Keratinocyte (primary cell): ENCODE results near the gene KLK6. TPM values are rescaled to one million over a fixed set of nuclear protein-coding genes. Genes with fewer than 3 reads are reported as not detected.

ENCODE experiments used
- DNase-seq: peaks from one replicate; pipeline ENCODE4 v3.0.0-alpha.2; 2011; ENCODE audit warnings: low read depth, missing footprints, low spot score
- FAIRE-seq: peaks from 2 replicates; lab custom pipeline; 2011; peaks lifted over from hg19 to GRCh38; lab: Jason Lieb, UNC
- H2AFZ ChIP-seq: 2 replicates; pipeline ENCODE4 v1.6.0; 2012; ENCODE audit warnings: low read length, control low read depth, inconsistent platforms; ENCODE audit not compliant: control insufficient read depth
- H3K27ac ChIP-seq: 2 replicates; pipeline ENCODE4 v1.5.1; 2011; ENCODE audit warnings: low read length; ENCODE audit not compliant: control insufficient read depth, insufficient read depth
- H3K27me3 ChIP-seq: 3 replicates; pipeline ENCODE4 v1.6.0; 2011; ENCODE audit warnings: low read length; ENCODE audit not compliant: control insufficient read depth, insufficient read depth; ENCODE audit errors: extremely low read depth
- H3K36me3 ChIP-seq, 2 experiments: 2 replicates in 1 of 2; 3 replicates in 1 of 2; pipeline ENCODE4 v1.5.1; 2011; ENCODE audit warnings: low read length in 2 of 2, mild to moderate bottlenecking in 1 of 2; ENCODE audit not compliant: control insufficient read depth in 2 of 2, insufficient read depth in 2 of 2; ENCODE audit errors: extremely low read depth in 1 of 2
- H3K4me1 ChIP-seq: 3 replicates; pipeline ENCODE4 v1.5.1; 2011; ENCODE audit warnings: low read length; ENCODE audit not compliant: control insufficient read depth, insufficient read depth; ENCODE audit errors: extremely low read depth
- H3K4me2 ChIP-seq: 3 replicates; pipeline ENCODE4 v1.6.0; 2011; ENCODE audit warnings: low read depth, low read length; ENCODE audit not compliant: control insufficient read depth, insufficient read depth; ENCODE audit errors: extremely low read depth
- H3K4me3 ChIP-seq, 3 experiments: fragments of 200-600 bp in 1 of 3; sonication (generic) in 1 of 3; 2 replicates in 2 of 3; 3 replicates in 1 of 3; pipeline ENCODE4 v1.5.1; 2011 to 2016; ENCODE audit warnings: low read length in 3 of 3, mild to moderate bottlenecking in 3 of 3, control low read depth in 2 of 3, inconsistent platforms in 1 of 3, low read depth in 1 of 3, mixed read lengths in 1 of 3, mixed run types in 1 of 3, moderate library complexity in 1 of 3; ENCODE audit not compliant: control insufficient read depth in 2 of 3, insufficient read depth in 2 of 3; ENCODE audit errors: extremely low read depth in 1 of 3
- H3K79me2 ChIP-seq: 2 replicates; pipeline ENCODE4 v1.6.0; 2012; ENCODE audit warnings: low read length; ENCODE audit not compliant: control insufficient read depth, insufficient read depth
- H3K9ac ChIP-seq: 3 replicates; pipeline ENCODE4 v1.6.0; 2011; ENCODE audit warnings: low read length; ENCODE audit not compliant: control insufficient read depth, insufficient read depth; ENCODE audit errors: extremely low read depth
- H3K9me1 ChIP-seq: 3 replicates; pipeline ENCODE4 v1.6.0; 2011; ENCODE audit warnings: low read length; ENCODE audit not compliant: control insufficient read depth, insufficient read depth; ENCODE audit errors: extremely low read depth
- H3K9me3 ChIP-seq: 2 replicates; pipeline ENCODE4 v1.5.1; 2012; ENCODE audit warnings: low read depth, low read length; ENCODE audit not compliant: control insufficient read depth
- H4K20me1 ChIP-seq: 3 replicates; pipeline ENCODE4 v1.6.0; 2011; ENCODE audit warnings: low read length; ENCODE audit not compliant: control insufficient read depth, insufficient read depth; ENCODE audit errors: extremely low read depth
- EZH2 ChIP-seq: IDR thresholded peaks from one replicate; pipeline ENCODE4 v1.6.1; 2012; ENCODE audit warnings: inconsistent platforms, mild to moderate bottlenecking, low read length, moderate library complexity
- dilution Hi-C: fragments of 300-500 bp; cut with MboI; formaldehyde crosslinking; loops from one replicate; pipeline ENCODE4 v1.7.0; 2020; ENCODE audit warnings: low sequenced_read_pairs; ENCODE audit not compliant: extremely low pct_ligation_motif_present
- polyA plus RNA-seq, 5 experiments: library from polyadenylated mRNA; depleted of rRNA in 3 of 5; stranded (reverse) in 3 of 5; stranded (forward) in 1 of 5; unstranded in 1 of 5; fragments of >200 nt; gene quantifications; 1 replicate in 1 of 5; 2 replicates in 3 of 5; 3 replicates in 1 of 5; pipeline versions ENCODE4 v1.2.1 to v1.2.3, GENCODE V29; 2011 to 2012; ENCODE audit warnings: missing spikeins in 2 of 5, low read depth in 1 of 5, low replicate concordance in 1 of 5
- TF ChIP-seq, protein P1 (sequence below), 3 experiments: IDR thresholded peaks in 1 of 3; conservative IDR thresholded peaks in 1 of 3; optimal IDR thresholded peaks in 1 of 3; 2 replicates in 2 of 3; 3 replicates in 1 of 3; pipeline versions ENCODE3 to v1.5.1; 2011; ENCODE audit warnings: low read length in 3 of 3, mild to moderate bottlenecking in 3 of 3, moderate library complexity in 2 of 3, control low read depth in 1 of 3, inconsistent platforms in 1 of 3; ENCODE audit not compliant: insufficient read depth in 2 of 3; ENCODE audit errors: extremely low read depth in 1 of 3

Gene KLK6
- polyA plus RNA-seq, 1 donor (not counting 4 experiments of a cell fraction or from before 2014, with no cell fraction given) = 1.9 TPM

DNA sequence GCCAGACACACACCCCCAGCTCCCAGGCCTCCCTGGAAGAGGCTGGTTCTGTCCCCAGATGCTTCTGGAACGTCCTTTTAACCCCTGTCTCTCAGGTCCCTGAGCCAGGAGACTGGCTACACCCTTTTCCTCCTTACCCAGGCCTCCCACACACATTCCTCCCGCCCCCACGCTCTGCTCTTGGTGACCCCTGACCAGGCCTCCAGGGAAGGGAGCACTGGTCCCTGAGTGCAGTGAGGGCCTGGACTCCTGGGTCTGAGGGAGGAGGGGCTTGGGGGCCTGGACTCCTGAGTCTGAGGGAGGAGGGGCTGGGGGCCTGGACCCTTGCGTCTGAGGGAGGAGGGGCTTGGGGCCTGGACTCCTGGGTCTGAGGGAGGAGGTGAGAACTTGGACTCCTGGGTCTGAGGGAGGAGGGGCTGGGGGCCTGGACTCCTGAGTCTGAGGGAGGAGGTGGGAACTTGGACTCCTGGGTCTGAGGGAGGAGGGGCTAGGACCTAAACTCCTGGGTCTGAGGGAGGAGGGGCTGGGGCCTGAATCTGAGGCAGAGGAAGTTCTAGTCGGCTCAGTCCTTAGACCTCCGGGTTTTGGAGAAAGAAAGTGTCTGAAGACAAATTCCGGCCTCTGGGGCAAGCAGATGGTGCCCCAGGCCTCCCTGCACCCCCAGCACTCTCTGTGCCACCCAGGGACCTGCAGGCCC lies 527 bp downstream of the KLK6 start:
- dilution Hi-C loops = no loop called here
- Histone ChIP-seq H2AFZ (no peak overlapping the region), H4K20me1 (no peaks in the 10 kb centered on the region), H3K27me3 (no peaks in the 10 kb centered on the region), H3K9me1 (no peaks in the 10 kb centered on the region), H3K79me2 (no peaks in the 10 kb centered on the region), H3K4me3 (no peak overlapping the region), H3K9me3 (no peaks in the 10 kb centered on the region), H3K9ac (no peak overlapping the region), H3K36me3 (no peaks in the 10 kb centered on the region), H3K27ac (no peak overlapping the region), H3K4me2 (no peak overlapping the region), H3K4me1 (peaks cover 15% of the 10 kb centered on the region)
- no peak for DNase-seq
- TF ChIP-seq, protein P1, sequence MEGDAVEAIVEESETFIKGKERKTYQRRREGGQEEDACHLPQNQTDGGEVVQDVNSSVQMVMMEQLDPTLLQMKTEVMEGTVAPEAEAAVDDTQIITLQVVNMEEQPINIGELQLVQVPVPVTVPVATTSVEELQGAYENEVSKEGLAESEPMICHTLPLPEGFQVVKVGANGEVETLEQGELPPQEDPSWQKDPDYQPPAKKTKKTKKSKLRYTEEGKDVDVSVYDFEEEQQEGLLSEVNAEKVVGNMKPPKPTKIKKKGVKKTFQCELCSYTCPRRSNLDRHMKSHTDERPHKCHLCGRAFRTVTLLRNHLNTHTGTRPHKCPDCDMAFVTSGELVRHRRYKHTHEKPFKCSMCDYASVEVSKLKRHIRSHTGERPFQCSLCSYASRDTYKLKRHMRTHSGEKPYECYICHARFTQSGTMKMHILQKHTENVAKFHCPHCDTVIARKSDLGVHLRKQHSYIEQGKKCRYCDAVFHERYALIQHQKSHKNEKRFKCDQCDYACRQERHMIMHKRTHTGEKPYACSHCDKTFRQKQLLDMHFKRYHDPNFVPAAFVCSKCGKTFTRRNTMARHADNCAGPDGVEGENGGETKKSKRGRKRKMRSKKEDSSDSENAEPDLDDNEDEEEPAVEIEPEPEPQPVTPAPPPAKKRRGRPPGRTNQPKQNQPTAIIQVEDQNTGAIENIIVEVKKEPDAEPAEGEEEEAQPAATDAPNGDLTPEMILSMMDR (optimal IDR thresholded peaks at IDR 0.05 in 1 of 3, IDR thresholded peaks at IDR 0.05 in 1 of 3, conservative IDR thresholded peaks at IDR 0.05 in 1 of 3; ENCODE audit: extremely low read depth in 1 of 3, insufficient read depth in 2 of 3, low read length in 3 of 3) = no peak
- no peak for TF ChIP-seq EZH2
- no peak for FAIRE-seq

DNA sequence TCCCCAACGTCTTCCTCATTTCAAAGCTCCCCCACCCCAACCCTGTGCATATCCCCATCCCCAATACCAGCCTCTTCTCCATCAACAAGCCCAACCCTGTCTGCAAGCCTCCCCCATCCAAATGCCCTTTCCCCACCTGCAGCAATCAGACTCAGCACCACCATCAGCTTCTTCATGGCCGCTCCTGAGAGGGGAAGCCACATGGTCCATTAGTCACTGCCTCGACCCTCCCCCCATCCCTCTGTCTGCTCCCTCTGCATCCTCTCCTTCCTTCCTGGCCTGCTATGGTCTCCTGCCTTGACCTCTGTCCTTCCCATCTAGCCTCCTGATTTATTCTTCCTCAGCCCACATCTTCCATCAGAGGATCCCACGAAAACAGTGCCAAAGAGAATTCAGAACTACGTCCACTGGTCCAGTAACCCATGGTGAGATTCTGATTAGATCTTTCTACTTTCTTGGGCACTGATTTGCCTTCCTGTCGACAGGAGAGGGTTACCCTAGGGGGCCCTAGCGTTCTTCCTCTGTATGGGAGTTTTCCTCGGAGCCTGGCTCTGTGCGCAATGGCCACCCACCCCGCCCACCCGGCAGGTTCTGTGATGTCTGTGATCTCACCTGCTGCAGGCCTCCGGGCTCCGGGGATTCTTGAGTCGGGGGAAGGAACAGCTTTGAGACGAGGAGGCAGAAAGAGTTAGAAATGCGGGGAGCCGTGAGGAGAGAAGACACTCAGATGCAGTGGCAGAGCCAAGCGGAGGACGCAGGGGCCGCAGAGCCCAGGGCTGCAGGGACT lies 1.3 kb downstream of the KLK6 start:
- Histone ChIP-seq H3K4me3 (no peak overlapping the region), H3K9me1 (no peaks in the 10 kb centered on the region), H3K9ac (no peak overlapping the region), H3K79me2 (no peaks in the 10 kb centered on the region), H3K27me3 (no peaks in the 10 kb centered on the region), H3K4me2 (no peak overlapping the region), H4K20me1 (no peaks in the 10 kb centered on the region), H3K27ac (no peak overlapping the region), H3K4me1 (peaks cover 15% of the 10 kb centered on the region), H3K36me3 (no peaks in the 10 kb centered on the region), H2AFZ (no peak overlapping the region), H3K9me3 (no peaks in the 10 kb centered on the region)
- DNase-seq (no peak), FAIRE-seq (no peak)
- dilution Hi-C loops = no loop called here
- no peak for TF ChIP-seq EZH2
- TF ChIP-seq, protein P1 (optimal IDR thresholded peaks at IDR 0.05 in 1 of 3, IDR thresholded peaks at IDR 0.05 in 1 of 3, conservative IDR thresholded peaks at IDR 0.05 in 1 of 3; ENCODE audit: extremely low read depth in 1 of 3, insufficient read depth in 2 of 3, low read length in 3 of 3) = no peak
